Middle frontal gyrus (tissue), 1 donor: ENCODE measurements around the gene PARD6G.
"Not testable (repeated sequence)": the region's sequence is repeated elsewhere in the genome, so short reads cannot be mapped to it uniquely, and the experiment has no call there.

Experiments
- DNase-seq: peaks from one replicate; pipeline ENCODE4 v3.0.0-alpha.2; 2015; ENCODE audit warnings: low spot score; ENCODE audit errors: extremely low spot score

Gene PARD6G

GRCh38 chr18:80241919-80242777 is 5.2 kb downstream of the PARD6G start:
- DNase-seq, result no peak

GRCh38 chr18:80239830-80240229 is 7.5 kb downstream of the PARD6G start:
- DNase-seq, result no peak

- no peak for DNase-seq
Measured at GRCh38 chr18:80238651-80239260, 8.6 kb downstream of the PARD6G start.

GRCh38 chr18:80237519-80237918 is 9.8 kb downstream of the PARD6G start:
- not testable (repeated sequence) for DNase-seq

- DNase-seq, result no peak
Measured at GRCh38 chr18:80234398-80234797, 12.9 kb downstream of the PARD6G start.

GRCh38 chr18:80233899-80234298 is 13.4 kb downstream of the PARD6G start:
- no peak for DNase-seq

- DNase-seq, result no peak
Measured at GRCh38 chr18:80233201-80233835, 14.0 kb downstream of the PARD6G start.

GRCh38 chr18:80232710-80233109 is 14.6 kb downstream of the PARD6G start:
- no peak for DNase-seq

- no peak for DNase-seq
Measured at GRCh38 chr18:80232030-80232429, 15.3 kb downstream of the PARD6G start.

- no peak for DNase-seq
Measured at GRCh38 chr18:80231616-80232015, 15.7 kb downstream of the PARD6G start.

GRCh38 chr18:80231151-80231550 is 16.2 kb downstream of the PARD6G start:
- no peak for DNase-seq

- no peak for DNase-seq
Measured at GRCh38 chr18:80229766-80230745, 17.3 kb downstream of the PARD6G start.

- DNase-seq, result no peak
Measured at GRCh38 chr18:80229363-80229762, 18.0 kb downstream of the PARD6G start.

- DNase-seq, result no peak
Measured at GRCh38 chr18:80228051-80228848, 19.1 kb downstream of the PARD6G start.

GRCh38 chr18:80227472-80227871 is 19.8 kb downstream of the PARD6G start:
- DNase-seq, result no peak

- DNase-seq, result no peak
Measured at GRCh38 chr18:80225685-80226084, 21.6 kb downstream of the PARD6G start.

GRCh38 chr18:80223581-80224148 is 23.6 kb downstream of the PARD6G start:
- DNase-seq, result no peak

GRCh38 chr18:80219488-80219887 is 27.8 kb downstream of the PARD6G start:
- not testable (repeated sequence) for DNase-seq

GRCh38 chr18:80218341-80219227 is 28.7 kb downstream of the PARD6G start:
- no peak for DNase-seq
